H9 (cell line): ENCODE results near the gene CRYBA1. TPM values are rescaled to one million over a fixed set of nuclear protein-coding genes. Genes with fewer than 3 reads are reported as not detected.

ENCODE experiments used
- DNase-seq: peaks from one replicate; pipeline ENCODE4 v3.0.0-alpha.2; 2017
- H2AFZ ChIP-seq: one replicate; pipeline ENCODE4 v1.6.1; 2013; ENCODE audit warnings: mild to moderate bottlenecking, low read length, control low read depth, moderate library complexity
- H2AK5ac ChIP-seq: 2 replicates; pipeline ENCODE4 v1.6.1; 2013; ENCODE audit warnings: low read length, control low read depth, mixed read lengths; ENCODE audit not compliant: insufficient read length
- H2BK120ac ChIP-seq: one replicate; pipeline ENCODE4 v1.6.1; 2013; ENCODE audit warnings: low read depth, mild to moderate bottlenecking, low read length, control low read depth, inconsistent platforms; ENCODE audit not compliant: poor library complexity, severe bottlenecking
- H2BK12ac ChIP-seq: 2 replicates; pipeline ENCODE4 v1.6.1; 2013; ENCODE audit warnings: low read length, control low read depth, mixed read lengths, low read depth; ENCODE audit not compliant: insufficient read length
- H2BK15ac ChIP-seq: 2 replicates; pipeline ENCODE4 v1.6.1; 2013; ENCODE audit warnings: low read depth, low read length, control low read depth
- H2BK20ac ChIP-seq: one replicate; pipeline ENCODE4 v1.6.1; 2013; ENCODE audit warnings: low read depth, mild to moderate bottlenecking, low read length, control low read depth, inconsistent platforms; ENCODE audit not compliant: poor library complexity, severe bottlenecking
- H2BK5ac ChIP-seq: 2 replicates; pipeline ENCODE4 v1.6.1; 2013; ENCODE audit warnings: low read length, control low read depth, mixed read lengths; ENCODE audit not compliant: insufficient read length
- H3K14ac ChIP-seq: 2 replicates; pipeline ENCODE4 v1.6.1; 2013; ENCODE audit warnings: low read length, control low read depth; ENCODE audit not compliant: insufficient read depth
- H3K18ac ChIP-seq: 2 replicates; pipeline ENCODE4 v1.6.1; 2013; ENCODE audit warnings: low read depth, mild to moderate bottlenecking, mixed read lengths, low read length, control low read depth; ENCODE audit not compliant: insufficient read length
- H3K23ac ChIP-seq: 2 replicates; pipeline ENCODE4 v1.6.1; 2013; ENCODE audit warnings: low read length, control low read depth, mixed read lengths, low read depth; ENCODE audit not compliant: insufficient read length
- H3K23me2 ChIP-seq: 2 replicates; pipeline ENCODE4 v1.6.1; 2013; ENCODE audit warnings: low read depth, mild to moderate bottlenecking, mixed read lengths, low read length, control low read depth; ENCODE audit not compliant: insufficient read length, poor library complexity, severe bottlenecking
- H3K27ac ChIP-seq: 2 replicates; pipeline ENCODE4 v1.5.1; 2013; ENCODE audit warnings: low read length, control low read depth, mixed read lengths, low read depth; ENCODE audit not compliant: insufficient read length
- H3K27me3 ChIP-seq: 2 replicates; pipeline ENCODE4 v1.6.1; 2013; ENCODE audit warnings: low read length, control low read depth, inconsistent platforms; ENCODE audit not compliant: insufficient read depth
- H3K4ac ChIP-seq: 2 replicates; pipeline ENCODE4 v1.6.1; 2013; ENCODE audit warnings: low read depth, mild to moderate bottlenecking, control low read depth, inconsistent platforms, low read length, moderate library complexity
- H3K4me1 ChIP-seq: 2 replicates; pipeline ENCODE4 v1.6.1; 2013; ENCODE audit warnings: low read length, control low read depth, inconsistent platforms; ENCODE audit not compliant: insufficient read depth
- H3K4me2 ChIP-seq: 2 replicates; pipeline ENCODE4 v1.6.1; 2013; ENCODE audit warnings: low read length, control low read depth, mixed read lengths; ENCODE audit not compliant: insufficient read length, insufficient read depth
- H3K56ac ChIP-seq: 2 replicates; pipeline ENCODE4 v1.6.1; 2013; ENCODE audit warnings: low read depth, mild to moderate bottlenecking, mixed read lengths, low read length, control low read depth; ENCODE audit not compliant: insufficient read length
- H3K79me1 ChIP-seq: 2 replicates; pipeline ENCODE4 v1.6.1; 2013; ENCODE audit warnings: low read depth, mild to moderate bottlenecking, moderate library complexity, low read length, control low read depth, inconsistent platforms; ENCODE audit not compliant: insufficient read depth, poor library complexity, severe bottlenecking
- H3K79me2 ChIP-seq: 2 replicates; pipeline ENCODE4 v1.6.1; 2013; ENCODE audit warnings: low read length, control low read depth, inconsistent platforms; ENCODE audit not compliant: insufficient read depth
- H3K9ac ChIP-seq: 2 replicates; pipeline ENCODE4 v1.6.1; 2013; ENCODE audit warnings: low read length, control low read depth, mixed read lengths; ENCODE audit not compliant: insufficient read length; ENCODE audit errors: extremely low read depth
- H3K9me3 ChIP-seq: one replicate; pipeline ENCODE4 v1.6.1; 2013; ENCODE audit warnings: low read depth, low read length, inconsistent platforms; ENCODE audit not compliant: control insufficient read depth
- H3T11ph ChIP-seq: one replicate; pipeline ENCODE4 v1.6.1; 2013; ENCODE audit warnings: mild to moderate bottlenecking, low read length, control low read depth, inconsistent platforms
- H4K20me1 ChIP-seq: one replicate; pipeline ENCODE4 v1.6.1; 2013; ENCODE audit not compliant: control insufficient read depth, insufficient read length, insufficient read depth
- H4K5ac ChIP-seq: 2 replicates; pipeline ENCODE4 v1.6.1; 2013; ENCODE audit warnings: low read depth, mild to moderate bottlenecking, mixed read lengths, low read length, control low read depth; ENCODE audit not compliant: insufficient read length
- H4K8ac ChIP-seq: replicated peaks from 2 replicates; pipeline ENCODE4 v1.6.1; 2013; ENCODE audit warnings: low read length, control low read depth, mixed read lengths, low read depth; ENCODE audit not compliant: insufficient read length
- H4K91ac ChIP-seq: 2 replicates; pipeline ENCODE4 v1.6.1; 2013; ENCODE audit warnings: low read depth, mild to moderate bottlenecking, moderate library complexity, mixed read lengths, low read length, control low read depth; ENCODE audit not compliant: insufficient read length
- H3K27ac Mint-ChIP-seq, 3 experiments: 2 replicates in 2 of 3; 3 replicates in 1 of 3; pipeline ENCODE4 v1.8.0; 2020 to 2021; ENCODE audit warnings: mixed read lengths in 3 of 3, mild to moderate bottlenecking in 1 of 3, moderate library complexity in 1 of 3
- H3K27me3 Mint-ChIP-seq: 2 replicates; pipeline ENCODE4 v1.8.0; 2021; ENCODE audit warnings: low read depth, mild to moderate bottlenecking, moderate library complexity, mixed read lengths
- H3K36me3 Mint-ChIP-seq, 3 experiments: 2 replicates in 2 of 3; 3 replicates in 1 of 3; pipeline ENCODE4 v1.8.0; 2020 to 2021; ENCODE audit warnings: low read depth in 3 of 3, mixed read lengths in 3 of 3; ENCODE audit not compliant: insufficient read depth in 1 of 3
- H3K4me1 Mint-ChIP-seq, 2 experiments: 2 replicates each; pipeline ENCODE4 v1.8.0; 2020; ENCODE audit warnings: mixed read lengths in 2 of 2
- H3K4me3 Mint-ChIP-seq, 2 experiments: 2 replicates in 1 of 2; 3 replicates in 1 of 2; pipeline ENCODE4 v1.8.0; 2020 to 2021; ENCODE audit warnings: mild to moderate bottlenecking in 2 of 2, mixed read lengths in 2 of 2, moderate library complexity in 1 of 2
- H3K9me3 Mint-ChIP-seq, 2 experiments: 2 replicates in 1 of 2; 3 replicates in 1 of 2; pipeline ENCODE4 v1.8.0; 2020; ENCODE audit warnings: mild to moderate bottlenecking in 2 of 2, mixed read lengths in 2 of 2, moderate library complexity in 1 of 2
- CTCF ChIP-seq: fragments of 200-600 bp; sonication (generic); conservative IDR thresholded peaks from 3 replicates; pipeline ENCODE4 v1.8.0; 2021; ENCODE audit warnings: antibody characterized with exemption, mild to moderate bottlenecking
- WGBS: extraction: QIAGEN DNeasy Blood & Tissue Kit; methylation state at CpG from one replicate; pipeline ENCODE4 v1.1.7; 2013; ENCODE audit warnings: missing lambda C conversion rate, low lambda C conversion rate, mixed read lengths; ENCODE audit not compliant: insufficient read length; ENCODE audit errors: extremely low coverage; 5-methylcytosine and 5-hydroxymethylcytosine counted together
- total RNA-seq: library from RNA; stranded (reverse); gene quantifications from 2 replicates; pipeline ENCODE4 v1.2.1, GENCODE V29; 2021

CRYBA1 gene
- total RNA-seq, 1 experiment from 2014 or later, result not detected

GRCh38 chr17:29237476-29238132 is 9.1 kb upstream of the CRYBA1 start:
- no peak overlapping the region for H3K23ac ChIP-seq
- H4K5ac ChIP-seq, result no peak overlapping the region
- H3K9ac ChIP-seq, result no peak overlapping the region
- H4K91ac ChIP-seq, result no peak overlapping the region
- H2BK20ac ChIP-seq, result no peak overlapping the region
- WGBS, result no CpG with 5 or more reads among the region's 3 CpGs
- H2BK120ac ChIP-seq, result no peak overlapping the region
- H3K4me2 ChIP-seq, result no peak overlapping the region
- H2BK15ac ChIP-seq, result no peak overlapping the region
- DNase-seq, result no peak
- H3K18ac ChIP-seq, result no peak overlapping the region
- no peak overlapping the region for H3K56ac ChIP-seq
- no peak overlapping the region for H3K27ac ChIP-seq
- no peak overlapping the region for H3T11ph ChIP-seq
- Mint-ChIP-seq H3K4me3 (no peak overlapping the region), H3K36me3 (no peaks in the 10 kb centered on the region), H3K9me3 (peaks cover 0 to 4% of the 10 kb centered on the region in 2 experiments; a peak in 2 of 5 replicates), H3K4me1 (peaks cover 27 to 29% of the 10 kb centered on the region in 2 experiments), H3K27ac (no peak overlapping the region), H3K27me3 (no peaks in the 10 kb centered on the region)
- no peaks in the 10 kb centered on the region for H3K79me1 ChIP-seq
- no peak overlapping the region for H2BK5ac ChIP-seq
- no peak overlapping the region for H3K14ac ChIP-seq
- no peak overlapping the region for H4K8ac ChIP-seq
- no peak overlapping the region for H2BK12ac ChIP-seq
- H3K4ac ChIP-seq, result no peak overlapping the region
- no peak overlapping the region for H2AK5ac ChIP-seq
- no peaks in the 10 kb centered on the region for H3K23me2 ChIP-seq
- no peaks in the 10 kb centered on the region for H4K20me1 ChIP-seq
- peaks cover 8% of the 10 kb centered on the region; the same call in 1 of the 2 replicates for H3K4me1 ChIP-seq
- H3K79me2 ChIP-seq, result no peaks in the 10 kb centered on the region
- H3K9me3 ChIP-seq, result no peaks in the 10 kb centered on the region
- no peak overlapping the region for H2AFZ ChIP-seq
- no peak for TF ChIP-seq CTCF
- no peaks in the 10 kb centered on the region for H3K27me3 ChIP-seq
